Activated CD4-positive, alpha-beta T cell treated with anti-CD3 and anti-CD28 coated beads, Interleukin-2, amount 50 U/mL, for 4 hours (primary cell): Measurements from ENCODE around the gene CHST15.

Source experiments
- DNase-seq, 2 experiments: peaks; one replicate each; pipeline ENCODE4 v3.0.0-alpha.2; 2020

The CHST15 gene

GRCh38 chr10:124025152-124025551 lies 68.2 kb downstream of the CHST15 start:
- no peak for DNase-seq

DNA sequence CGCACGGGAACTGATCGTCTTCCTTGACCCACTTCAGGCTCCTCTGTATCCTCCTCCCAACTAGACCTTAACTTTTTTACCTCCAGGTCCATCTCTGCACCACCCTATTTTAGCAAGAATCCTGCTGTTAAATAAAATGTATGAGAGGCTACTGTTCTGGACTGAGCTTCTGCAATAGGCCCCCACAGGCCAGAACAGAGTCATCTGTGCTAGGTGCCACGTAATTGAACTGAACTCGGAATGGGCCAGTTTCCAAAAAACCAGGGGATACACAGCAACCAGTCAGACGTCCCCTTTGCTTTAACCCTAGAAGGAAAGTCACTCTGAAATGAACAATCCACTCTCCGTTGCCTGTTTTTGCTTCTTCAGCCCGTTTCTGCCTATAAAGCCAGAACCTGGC lies 71.3 kb downstream of the CHST15 start:
- DNase-seq: no peak

DNA sequence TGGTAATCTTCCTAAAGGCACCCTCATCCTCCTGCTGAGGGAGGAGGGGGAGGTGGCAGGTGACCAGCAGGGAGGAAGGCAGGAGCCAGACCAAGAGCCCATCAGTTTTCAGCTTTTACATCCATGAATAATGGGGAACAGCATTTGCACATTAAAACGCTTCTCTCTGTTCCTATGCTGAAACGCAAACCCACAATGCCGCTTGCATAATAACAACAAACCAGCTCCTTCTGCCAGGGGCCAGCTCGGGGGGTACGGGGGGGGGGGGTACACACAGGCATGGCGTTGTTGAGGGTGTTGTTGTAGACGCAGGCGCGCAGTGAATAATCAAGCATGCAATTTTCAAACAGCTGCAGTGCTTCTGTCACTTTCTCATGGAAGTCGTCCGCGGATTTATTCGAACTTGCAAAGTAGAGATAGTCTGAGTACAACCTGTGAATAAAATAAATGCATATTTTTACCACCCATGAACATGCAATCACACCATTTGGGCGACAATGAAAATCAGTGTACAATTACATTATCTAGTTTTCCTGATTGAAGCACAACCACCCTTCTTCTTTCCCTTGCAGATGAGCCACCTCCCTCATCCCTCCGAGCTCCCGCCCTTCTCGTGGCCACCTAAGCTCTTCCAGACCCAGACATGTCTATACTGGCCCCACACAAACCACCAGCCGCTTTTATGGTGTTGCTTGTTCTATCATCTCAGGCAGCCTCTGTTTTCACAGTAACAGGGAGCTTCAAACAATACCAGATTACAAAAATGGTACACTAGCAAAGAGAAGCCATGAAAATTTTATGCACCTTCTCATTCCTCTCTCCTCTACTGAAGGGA lies 72.2 kb downstream of the CHST15 start:
- no peak for DNase-seq

- DNase-seq: no peak
Observed at GRCh38 chr10:124019886-124020797, 73.3 kb downstream of the CHST15 start.

DNA sequence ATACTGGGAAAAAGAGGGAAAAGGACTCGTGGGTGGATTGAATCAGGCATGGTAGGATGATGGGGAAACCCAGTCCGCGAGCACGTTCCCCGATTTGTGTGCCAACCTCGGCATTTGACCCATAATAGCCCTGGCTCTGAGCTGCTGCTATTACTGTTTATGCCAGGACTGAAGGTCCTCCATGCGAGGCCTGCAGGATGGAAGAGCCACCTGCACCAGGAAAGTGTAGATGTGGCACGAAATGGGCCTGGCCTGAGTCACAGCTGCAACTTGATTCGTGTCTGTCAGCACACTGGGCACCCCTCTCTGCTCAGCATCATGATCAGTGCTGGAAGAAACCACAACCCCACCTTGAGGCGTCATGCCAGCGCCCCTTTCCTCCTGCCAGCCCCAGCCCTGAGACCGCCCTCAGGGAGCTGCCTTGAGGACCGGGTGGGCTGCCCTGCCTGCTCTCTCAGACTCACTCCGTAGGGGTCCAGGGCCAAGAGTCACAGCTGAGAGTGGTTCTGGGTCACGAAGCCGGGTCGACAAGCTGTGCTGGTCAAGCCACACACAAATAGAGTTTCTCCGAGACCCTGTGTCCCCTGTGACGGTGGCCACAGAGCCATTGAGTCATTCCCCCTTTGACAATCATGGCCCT lies 74.4 kb downstream of the CHST15 start:
- no peak for DNase-seq

- DNase-seq: no peak
Observed at GRCh38 chr10:124017729-124018128, 75.7 kb downstream of the CHST15 start.

- DNase-seq: no peak
Observed at GRCh38 chr10:124016804-124017375, 76.5 kb downstream of the CHST15 start.

- DNase-seq: no peak
Observed at GRCh38 chr10:124015991-124016390, 77.4 kb downstream of the CHST15 start.

DNA sequence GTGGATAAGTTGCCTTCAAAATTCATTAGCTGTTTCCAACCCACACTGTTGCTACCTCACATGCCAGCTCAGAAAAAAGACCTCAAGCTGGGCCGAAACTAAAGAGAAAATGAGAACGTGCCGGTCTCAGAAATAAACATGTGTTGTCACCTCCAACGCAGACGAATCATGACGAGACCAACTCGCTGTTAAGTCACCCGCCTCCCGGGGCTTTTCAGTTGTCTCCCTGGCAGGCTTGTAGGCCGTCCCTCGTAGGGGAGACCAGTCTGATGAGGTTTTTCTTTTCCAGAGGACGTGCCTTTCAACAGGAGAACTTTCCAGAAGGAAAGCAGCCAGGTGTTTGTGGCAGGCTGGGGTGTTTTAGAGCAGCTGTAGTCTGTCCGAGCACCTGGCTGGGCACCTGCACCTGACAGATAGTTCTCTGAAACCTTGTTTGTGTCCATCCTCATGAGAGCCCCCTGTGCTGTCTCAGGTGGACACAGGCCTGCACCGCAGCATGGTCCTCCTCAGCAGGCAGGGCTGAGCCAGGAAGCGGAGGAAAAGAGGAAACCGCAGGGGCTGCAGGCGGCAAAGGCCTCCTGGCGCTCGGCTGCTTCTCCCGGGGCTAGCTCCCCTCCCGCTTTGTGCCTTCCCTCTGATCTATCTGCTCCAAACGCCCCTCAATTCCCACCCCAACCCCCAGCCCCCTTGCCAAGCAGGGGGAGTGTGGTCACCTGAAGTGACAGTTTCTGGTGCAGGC lies 78.8 kb downstream of the CHST15 start:
- no peak for DNase-seq

DNA sequence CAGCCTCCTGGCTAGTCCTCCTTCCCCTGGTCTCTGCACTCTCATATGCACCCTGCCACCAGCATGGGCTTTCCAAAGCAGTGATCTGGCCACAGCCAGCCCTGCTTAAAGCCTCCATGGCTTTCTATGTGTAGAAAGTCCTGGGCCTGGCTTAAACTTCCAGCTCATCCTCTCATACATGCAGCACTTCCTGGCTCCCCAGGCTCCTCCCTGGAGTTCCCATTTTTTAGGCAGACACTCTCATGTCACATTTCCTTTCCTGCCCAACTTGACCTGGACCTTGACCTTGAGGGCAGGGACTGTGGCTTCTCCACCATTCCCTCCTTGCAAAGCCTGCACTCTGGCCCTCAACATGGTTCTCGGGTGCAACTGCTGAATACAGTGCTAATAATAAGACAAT lies 79.5 kb downstream of the CHST15 start:
- DNase-seq: no peak

DNA sequence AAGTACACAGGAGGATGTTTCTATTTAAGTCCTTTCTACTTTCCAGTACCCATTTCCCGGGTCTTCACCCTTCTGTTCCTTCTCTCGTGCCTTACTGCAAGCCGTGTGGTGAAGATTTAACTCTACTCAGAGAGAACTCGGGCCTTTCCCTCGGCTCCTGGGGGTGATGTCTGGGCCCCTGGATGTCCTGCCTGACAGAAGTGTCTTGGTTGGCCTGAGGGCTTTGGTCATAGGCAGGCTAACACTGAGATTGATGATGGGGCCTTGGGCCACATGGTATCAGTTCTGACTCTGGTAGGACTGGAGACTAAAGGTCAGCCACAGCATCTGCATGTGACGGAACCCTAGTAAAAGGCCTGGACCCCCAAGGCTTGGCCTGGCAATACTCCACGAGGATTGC lies 80.4 kb downstream of the CHST15 start:
- DNase-seq: no peak

DNA sequence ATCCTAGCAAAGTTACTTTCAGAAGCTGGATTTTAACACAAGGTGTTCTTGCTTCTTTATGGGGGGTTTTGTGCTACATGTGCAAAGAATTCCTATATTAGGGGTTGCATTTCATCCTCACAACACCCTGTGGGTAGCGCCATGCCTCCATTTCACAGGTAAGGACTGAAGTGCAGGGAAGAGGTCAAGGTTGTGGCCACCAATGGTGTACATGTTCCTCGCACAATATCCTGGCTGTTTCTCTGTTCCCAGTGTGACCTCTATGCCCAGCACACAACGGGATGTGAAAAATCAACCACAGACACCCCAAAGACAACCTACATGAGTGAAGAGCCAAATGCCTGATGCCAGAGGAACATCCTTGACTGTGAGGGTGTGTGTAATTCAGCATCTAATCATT lies 80.8 kb downstream of the CHST15 start:
- DNase-seq: no peak

GRCh38 chr10:124012066-124012465 lies 81.3 kb downstream of the CHST15 start:
- no peak for DNase-seq

DNA sequence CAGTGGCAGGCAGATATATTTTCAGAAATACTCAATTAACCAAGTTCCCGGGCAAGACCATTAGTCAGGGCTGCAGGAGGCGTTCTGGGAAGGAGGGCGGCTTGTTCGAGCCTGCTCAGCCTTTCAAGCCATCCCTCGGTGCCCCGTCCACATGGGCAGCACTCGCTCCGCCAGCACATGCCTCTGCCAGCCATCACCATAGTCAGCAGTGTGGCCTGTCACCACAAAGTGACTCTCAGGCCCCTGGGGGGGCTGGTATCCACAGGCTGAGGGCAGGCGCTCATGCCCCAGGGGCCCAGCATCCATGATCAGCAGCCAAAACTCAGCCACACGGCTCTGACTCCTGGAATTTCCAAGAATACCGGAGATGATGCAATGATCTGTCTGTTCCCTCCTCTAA lies 81.9 kb downstream of the CHST15 start:
- no peak for DNase-seq

GRCh38 chr10:124010563-124011131 lies 82.8 kb downstream of the CHST15 start:
- no peak for DNase-seq

- no peak for DNase-seq
Observed at GRCh38 chr10:124010024-124010423, 83.4 kb downstream of the CHST15 start.

- no peak for DNase-seq
Observed at GRCh38 chr10:124009231-124010015, 84.0 kb downstream of the CHST15 start.

- DNase-seq: no peak
Observed at GRCh38 chr10:124008681-124009080, 84.7 kb downstream of the CHST15 start.

GRCh38 chr10:124008187-124008586 lies 85.2 kb downstream of the CHST15 start:
- no peak for DNase-seq

- no peak for DNase-seq
Observed at GRCh38 chr10:124007773-124008145, 85.6 kb downstream of the CHST15 start.

DNA sequence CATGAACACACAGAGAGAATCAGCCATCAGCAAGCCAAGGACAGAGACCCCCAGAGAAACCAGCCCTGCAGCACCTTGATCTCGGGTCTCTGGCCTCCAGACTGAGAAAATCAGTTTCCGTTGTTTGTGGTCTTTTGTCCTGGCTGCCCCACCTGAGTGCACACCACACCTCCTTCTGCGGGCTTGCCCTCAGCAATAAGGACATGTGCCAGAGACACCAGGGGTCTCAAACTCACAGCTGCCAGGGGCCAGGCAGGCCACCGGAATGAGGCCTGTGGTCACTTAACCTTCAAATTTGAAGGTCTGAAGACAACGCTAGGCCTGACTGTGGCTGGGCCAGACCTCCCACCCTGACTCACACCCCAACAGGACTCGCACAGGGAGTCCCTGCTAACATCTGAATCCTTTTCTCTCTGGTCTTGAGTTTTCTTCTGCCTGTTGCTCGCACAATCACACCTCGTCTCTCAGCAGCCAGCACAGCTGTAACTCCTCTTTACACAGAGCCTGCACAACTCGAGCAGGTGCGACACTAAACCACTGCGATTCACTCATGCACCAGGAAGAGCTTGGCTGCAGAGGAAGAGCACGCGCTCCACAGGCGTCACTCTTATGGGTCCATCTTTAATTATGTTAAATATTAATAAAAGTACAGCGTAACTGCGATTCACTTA lies 86.2 kb downstream of the CHST15 start:
- no peak for DNase-seq
